ENCODE data around the gene CUEDC2. TPM values are rescaled to one million over a fixed set of nuclear protein-coding genes. Genes with fewer than 3 reads are reported as not detected.

The CUEDC2 gene
- total RNA-seq, 5 donors from 2014 or later (not counting 1 experiment from before 2014, with no cell fraction given): 32.2 to 41.4 (median 37.8) TPM

DNA sequence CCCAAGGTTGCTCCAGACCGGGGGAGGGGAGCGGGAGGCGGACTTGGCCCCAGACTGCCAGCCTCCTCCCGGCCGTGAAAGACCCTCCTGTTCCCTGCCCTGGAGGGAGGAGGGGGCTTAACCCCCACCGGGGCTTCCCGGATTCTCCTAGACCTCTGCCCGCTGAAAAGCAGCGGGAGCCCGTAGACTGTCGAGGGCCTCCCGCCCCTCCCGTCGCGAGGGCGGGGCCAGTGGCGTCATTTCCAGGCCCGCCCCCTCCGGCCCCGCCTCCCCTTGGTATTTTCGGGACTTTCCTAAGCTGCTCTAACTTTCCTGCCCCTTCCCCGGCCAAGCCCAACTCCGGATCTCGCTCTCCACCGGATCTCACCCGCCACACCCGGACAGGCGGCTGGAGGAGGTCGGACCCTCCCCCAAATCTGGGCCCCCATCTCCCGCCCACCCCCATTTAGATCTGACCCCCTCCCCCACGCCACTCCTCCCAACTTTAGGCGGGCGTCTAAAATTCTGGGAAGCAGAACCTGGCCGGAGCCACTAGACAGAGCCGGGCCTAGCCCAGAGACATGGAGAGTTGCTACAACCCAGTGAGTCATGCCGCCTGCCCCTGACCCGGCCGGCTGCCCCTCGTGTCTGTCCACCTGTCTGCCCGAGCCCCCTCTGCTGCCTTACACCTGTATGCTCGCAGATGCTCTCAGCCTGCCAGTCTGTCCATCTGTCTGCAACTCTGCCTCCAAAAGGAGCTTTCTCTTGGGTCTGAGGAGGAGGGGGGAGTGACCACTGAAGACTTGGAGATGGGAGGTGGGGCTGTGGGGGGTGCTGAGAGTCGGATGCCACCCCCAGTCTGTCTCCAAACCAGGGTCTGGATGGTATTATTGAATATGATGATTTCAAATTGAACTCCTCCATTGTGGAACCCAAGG, 36.7 kb downstream of the CUEDC2 start, which contains the start of gene NFKB2:
TSS of gene NFKB2 (plus strand) at position 306 of the 917 bp plus-strand sequence. CDS start at position 561, 255 bp downstream.
- no peaks in the 10 kb centered on the region for H3K27me3 ChIP-seq (replicated peaks in 1 of 2; ENCODE audit: control insufficient read depth in 2 of 2, extremely low read depth in 1 of 2, insufficient read depth in 2 of 2, low read length in 1 of 2)
- Mint-ChIP-seq H3K4me3 (peak within 1 kb of the TSS; percentile 86 to 96 (median 89)), H3K4me1 (peaks cover 49 to 51% (median 49%) of the 10 kb centered on the region in 3 donors), H3K27me3 (no peaks in the 10 kb centered on the region), H3K27ac (peak within 1 kb of the TSS; percentile 89 to 98), H3K9me3 (no peaks in the 10 kb centered on the region), H3K36me3 (peaks cover 19% of the 10 kb centered on the region)
- DNase-seq (peak; percentile 83 to 97 (median 90)), ATAC-seq (replicated peaks in 1 of 4) (peak; percentile 33 to 42 (median 41))
- H3K9me3 ChIP-seq: no peaks in the 10 kb centered on the region
- H3K27ac ChIP-seq (ENCODE audit: low read length): peak within 1 kb of the TSS; percentile 99
- H3K4me3 ChIP-seq (ENCODE audit: control insufficient read depth in 1 of 2, extremely low read depth in 1 of 2, low read length in 1 of 2): peak within 1 kb of the TSS; percentile 81 to 94
- WGBS (ENCODE audit: insufficient coverage): under 1% methylated on average over 25 of the region's 42 CpGs
- peaks cover 10 to 34% of the 10 kb centered on the region in 2 donors for H3K36me3 ChIP-seq (ENCODE audit: control insufficient read depth in 2 of 2, extremely low read depth in 1 of 2, insufficient read depth in 1 of 2, low read length in 1 of 2)
- peaks cover 12 to 66% of the 10 kb centered on the region in 2 experiments for H3K4me1 ChIP-seq (ENCODE audit: control insufficient read depth in 1 of 2, extremely low read depth in 1 of 2, insufficient read depth in 2 of 2, low read length in 2 of 2)
- POLR2A ChIA-PET: interaction anchor here (0.5 to 1.2 kb wide), 15 partner anchors 8 to 254 kb away, joined by 3 to 7 read pairs (median 4); partner anchors contain the start of genes ACTR1A (in 1 of the 2) and CUEDC2 (in 1 of the 2)
- CTCF ChIA-PET: interaction anchor here in 1 of 2 donors (0.6 to 1.2 kb wide), 5 partner anchors 34 to 1934 kb away, joined by 3 to 9 read pairs (median 4); partner anchors contain the start of genes ACTR1A and SUFU

- Mint-ChIP-seq H3K27ac (peak overlapping the region; percentile 88 to 98), H3K9me3 (no peaks in the 10 kb centered on the region), H3K27me3 (no peaks in the 10 kb centered on the region), H3K4me1 (peaks cover 42 to 47% (median 46%) of the 10 kb centered on the region in 3 donors), H3K4me3 (peak overlapping the region; percentile 86 to 96 (median 89)), H3K36me3 (peaks cover 16% of the 10 kb centered on the region)
- DNase-seq (peak in 21 of 35 experiments; percentile 22 to 82 (median 63)), ATAC-seq (replicated peaks in 1 of 4) (peak in 1 of 4 experiments; percentile 4)
- H3K27ac ChIP-seq (ENCODE audit: low read length): peak overlapping the region; percentile 99
- peaks cover 12 to 59% of the 10 kb centered on the region in 2 experiments for H3K4me1 ChIP-seq (ENCODE audit: control insufficient read depth in 1 of 2, extremely low read depth in 1 of 2, insufficient read depth in 2 of 2, low read length in 2 of 2)
- no peaks in the 10 kb centered on the region for H3K9me3 ChIP-seq
- H3K4me3 ChIP-seq (ENCODE audit: control insufficient read depth in 1 of 2, extremely low read depth in 1 of 2, low read length in 1 of 2): peak overlapping the region; percentile 81 to 94
- H3K36me3 ChIP-seq (ENCODE audit: control insufficient read depth in 2 of 2, extremely low read depth in 1 of 2, insufficient read depth in 1 of 2, low read length in 1 of 2): peaks cover 4 to 26% of the 10 kb centered on the region in 2 donors
- 0% methylated on average over 18 of the region's 35 CpGs for WGBS (ENCODE audit: insufficient coverage)
- no peaks in the 10 kb centered on the region for H3K27me3 ChIP-seq (replicated peaks in 1 of 2; ENCODE audit: control insufficient read depth in 2 of 2, extremely low read depth in 1 of 2, insufficient read depth in 2 of 2, low read length in 1 of 2)
- ChIA-PET POLR2A (interaction anchor here (0.5 to 1.3 kb wide), 9 partner anchors 9 to 238 kb away, joined by 3 to 8 read pairs (median 6); partner anchors contain the start of genes ACTR1A (in 1 of the 2) and CUEDC2 (in 1 of the 2)), CTCF (interaction anchor here in 1 of 2 donors (1.0 to 1.2 kb wide), 2 partner anchors 33 to 108 kb away, joined by 3 to 9 read pairs; partner anchors contain the start of genes ACTR1A and SUFU)
These were observed 37.5 kb downstream of the CUEDC2 start for GRCh38 chr10:102394801-102395399.

GRCh38 chr10:102394079-102394800, 38.1 kb downstream of the CUEDC2 start:
- CTCF ChIA-PET: interaction anchor here (0.6 to 1.7 kb wide), 6 partner anchors 19 to 190 kb away, joined by 3 to 5 read pairs (median 4); no protein-coding TSS in a partner anchor
- H3K27ac Mint-ChIP-seq: peak overlapping the region; percentile 88 to 98

GRCh38 chr10:102393411-102394078, 38.8 kb downstream of the CUEDC2 start:
- DNase-seq (no peak), ATAC-seq (replicated peaks in 1 of 4) (no peak)
- peaks cover 12% of the 10 kb centered on the region for H3K36me3 Mint-ChIP-seq
- Histone ChIP-seq H3K4me3 (ENCODE audit: control insufficient read depth in 1 of 2, extremely low read depth in 1 of 2, low read length in 1 of 2) (peak overlapping the region; percentile 81 to 94), H3K27ac (ENCODE audit: low read length) (peak overlapping the region; percentile 99), H3K27me3 (replicated peaks in 1 of 2; ENCODE audit: control insufficient read depth in 2 of 2, extremely low read depth in 1 of 2, insufficient read depth in 2 of 2, low read length in 1 of 2) (no peaks in the 10 kb centered on the region), H3K9me3 (no peaks in the 10 kb centered on the region), H3K36me3 (ENCODE audit: control insufficient read depth in 2 of 2, extremely low read depth in 1 of 2, insufficient read depth in 1 of 2, low read length in 1 of 2) (peaks cover 2 to 24% of the 10 kb centered on the region in 2 donors), H3K4me1 (ENCODE audit: control insufficient read depth in 1 of 2, extremely low read depth in 1 of 2, insufficient read depth in 2 of 2, low read length in 2 of 2) (peaks cover 10 to 46% of the 10 kb centered on the region in 2 experiments)
- 15% methylated on average over 19 of the region's 30 CpGs for WGBS (ENCODE audit: insufficient coverage)
- peak overlapping the region; percentile 88 to 98 for H3K27ac Mint-ChIP-seq
- H3K27me3 Mint-ChIP-seq: no peaks in the 10 kb centered on the region
- H3K4me1 Mint-ChIP-seq: peaks cover 34 to 42% (median 38%) of the 10 kb centered on the region in 3 donors
- H3K4me3 Mint-ChIP-seq: peak overlapping the region; percentile 86 to 96 (median 89)
- no peaks in the 10 kb centered on the region for H3K9me3 Mint-ChIP-seq
- POLR2A ChIA-PET: interaction anchor here (0.5 to 1.5 kb wide), 6 partner anchors 13 to 109 kb away, joined by 3 to 8 read pairs (median 6); partner anchors contain the start of gene ACTR1A (in 1 of the 2)
- CTCF ChIA-PET: interaction anchor here (0.6 to 1.7 kb wide), 9 partner anchors 18 to 190 kb away, joined by 3 to 5 read pairs (median 4); partner anchors contain the start of gene C10orf95 (in 1 of the 2)

More at GRCh38 chr10:102394079-102394800, 38.1 kb downstream of the CUEDC2 start:
- POLR2A ChIA-PET: interaction anchor here (0.6 to 1.5 kb wide), 6 partner anchors 12 to 237 kb away, joined by 3 to 8 read pairs (median 4); partner anchors contain the start of gene ACTR1A (in 1 of the 2)
- Histone ChIP-seq H3K27me3 (replicated peaks in 1 of 2; ENCODE audit: control insufficient read depth in 2 of 2, extremely low read depth in 1 of 2, insufficient read depth in 2 of 2, low read length in 1 of 2) (no peaks in the 10 kb centered on the region), H3K4me1 (ENCODE audit: control insufficient read depth in 1 of 2, extremely low read depth in 1 of 2, insufficient read depth in 2 of 2, low read length in 2 of 2) (peaks cover 10 to 53% of the 10 kb centered on the region in 2 experiments), H3K9me3 (no peaks in the 10 kb centered on the region), H3K27ac (ENCODE audit: low read length) (peak overlapping the region; percentile 99), H3K4me3 (ENCODE audit: control insufficient read depth in 1 of 2, extremely low read depth in 1 of 2, low read length in 1 of 2) (peak overlapping the region; percentile 81 to 94), H3K36me3 (ENCODE audit: control insufficient read depth in 2 of 2, extremely low read depth in 1 of 2, insufficient read depth in 1 of 2, low read length in 1 of 2) (peaks cover 2 to 25% of the 10 kb centered on the region in 2 donors)
- Mint-ChIP-seq H3K9me3 (no peaks in the 10 kb centered on the region), H3K27me3 (no peaks in the 10 kb centered on the region), H3K4me1 (peaks cover 38 to 46% (median 42%) of the 10 kb centered on the region in 3 donors), H3K4me3 (peak overlapping the region; percentile 86 to 96 (median 89)), H3K36me3 (peaks cover 12% of the 10 kb centered on the region)
- DNase-seq (peak; percentile 94 to 99 (median 99)), ATAC-seq (replicated peaks in 1 of 4) (peak; percentile 78 to 85 (median 83))
- WGBS (ENCODE audit: insufficient coverage): under 1% methylated on average over 71 of the region's 71 CpGs

GRCh38 chr10:102392306-102392705, 40.1 kb downstream of the CUEDC2 start:
- DNase-seq: no peak
- H3K27me3 Mint-ChIP-seq: no peaks in the 10 kb centered on the region
- H3K4me3 ChIP-seq (ENCODE audit: control insufficient read depth in 1 of 2, extremely low read depth in 1 of 2, low read length in 1 of 2): no peak overlapping the region
- no peaks in the 10 kb centered on the region for H3K9me3 ChIP-seq
- CTCF ChIA-PET: interaction anchor here in 1 of 2 donors (0.6 kb wide), 1 partner anchor 231 kb away, joined by 5 read pairs; no protein-coding TSS in a partner anchor
- ATAC-seq (replicated peaks in 1 of 4): no peak
- no peaks in the 10 kb centered on the region for H3K27me3 ChIP-seq (replicated peaks in 1 of 2; ENCODE audit: control insufficient read depth in 2 of 2, extremely low read depth in 1 of 2, insufficient read depth in 2 of 2, low read length in 1 of 2)
- peaks cover 5% of the 10 kb centered on the region for H3K36me3 Mint-ChIP-seq
- peaks cover 10 to 34% of the 10 kb centered on the region in 2 experiments for H3K4me1 ChIP-seq (ENCODE audit: control insufficient read depth in 1 of 2, extremely low read depth in 1 of 2, insufficient read depth in 2 of 2, low read length in 2 of 2)
- H3K27ac ChIP-seq (ENCODE audit: low read length): no peak overlapping the region
- H3K36me3 ChIP-seq (ENCODE audit: control insufficient read depth in 2 of 2, extremely low read depth in 1 of 2, insufficient read depth in 1 of 2, low read length in 1 of 2): peaks cover 0 to 11% of the 10 kb centered on the region in 2 donors
- H3K9me3 Mint-ChIP-seq: no peaks in the 10 kb centered on the region
- peak overlapping the region in 1 of 3 donors; percentile 96 for H3K4me3 Mint-ChIP-seq
- POLR2A ChIA-PET: interaction anchor here (0.5 to 0.6 kb wide), 2 partner anchors 86 to 176 kb away, joined by 5 to 8 read pairs; no protein-coding TSS in a partner anchor
- H3K4me1 Mint-ChIP-seq: peaks cover 22 to 30% (median 26%) of the 10 kb centered on the region in 3 donors
- 93% methylated on average over 3 of the region's 5 CpGs for WGBS (ENCODE audit: insufficient coverage)
- H3K27ac Mint-ChIP-seq: no peak overlapping the region
